NCI-H345 (cell line): Measurements from ENCODE around the gene LOXL3.
"Not testable (repeated sequence)": the region's sequence is repeated elsewhere in the genome, so short reads cannot be mapped to it uniquely, and the experiment has no call there.

Experiments
- DNase-seq: peaks from one replicate; lab custom pipeline; 2025; lab: John Stamatoyannopoulos, UW

The LOXL3 gene

DNA sequence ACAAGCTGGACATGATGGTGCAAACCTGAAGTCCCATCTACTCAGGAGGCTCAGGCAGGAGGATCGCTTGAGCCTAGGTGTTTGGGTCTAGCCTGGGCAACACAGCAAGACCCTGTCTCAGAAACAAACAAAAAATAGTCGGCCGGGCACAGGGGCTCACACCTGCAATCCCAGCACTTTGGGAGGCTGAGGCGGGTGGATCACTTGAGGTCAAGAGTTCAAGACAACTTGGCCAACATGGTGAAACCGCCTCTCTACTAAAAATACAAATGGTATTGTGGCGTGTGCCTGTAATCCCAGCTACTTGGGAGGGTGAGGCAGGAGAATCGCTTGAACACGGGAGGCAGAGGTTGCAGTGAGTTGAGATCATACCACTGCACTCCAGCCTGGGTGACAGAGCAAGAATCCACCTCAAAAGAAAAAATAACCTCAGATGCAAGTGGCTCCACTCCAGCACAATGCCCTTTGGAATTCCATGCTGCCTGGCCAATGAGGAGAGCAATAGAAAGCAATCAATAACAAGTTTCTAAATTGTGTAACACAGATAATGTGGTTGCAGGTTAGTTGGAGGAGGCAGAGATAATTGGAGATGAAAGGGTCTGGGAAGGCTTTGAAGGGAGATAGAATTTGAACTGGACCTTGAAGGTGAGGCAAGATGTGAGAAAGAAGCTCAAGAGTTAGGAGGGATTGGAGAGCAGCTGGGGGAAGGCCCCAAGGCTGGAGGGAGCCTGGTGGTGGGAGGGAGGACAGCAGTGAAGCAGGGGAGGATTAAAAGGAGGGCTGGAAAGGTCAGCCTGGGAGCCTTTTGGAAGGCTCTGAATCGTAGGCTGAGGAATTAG lies 64.9 kb downstream of the LOXL3 start:
- DNase-seq, result no peak

DNA sequence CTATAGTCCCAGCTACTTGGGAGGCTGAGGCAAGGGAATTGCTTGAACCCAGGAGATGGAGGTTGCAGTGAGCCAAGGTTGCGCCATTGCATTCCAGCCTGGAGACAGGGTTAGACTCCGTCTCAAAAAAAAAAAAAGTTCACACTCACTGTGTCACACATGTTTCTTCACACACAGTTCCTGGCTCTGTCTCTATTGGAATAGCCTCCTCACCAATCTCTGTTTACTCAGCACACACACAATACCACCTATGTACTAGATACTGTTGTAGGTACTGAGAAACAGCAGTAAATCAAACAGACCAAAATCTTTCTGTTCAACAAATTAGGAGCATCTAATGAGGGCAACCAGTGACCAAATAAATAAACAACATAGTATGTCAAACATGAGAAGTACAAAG lies 67.6 kb downstream of the LOXL3 start:
- no peak for DNase-seq

DNA sequence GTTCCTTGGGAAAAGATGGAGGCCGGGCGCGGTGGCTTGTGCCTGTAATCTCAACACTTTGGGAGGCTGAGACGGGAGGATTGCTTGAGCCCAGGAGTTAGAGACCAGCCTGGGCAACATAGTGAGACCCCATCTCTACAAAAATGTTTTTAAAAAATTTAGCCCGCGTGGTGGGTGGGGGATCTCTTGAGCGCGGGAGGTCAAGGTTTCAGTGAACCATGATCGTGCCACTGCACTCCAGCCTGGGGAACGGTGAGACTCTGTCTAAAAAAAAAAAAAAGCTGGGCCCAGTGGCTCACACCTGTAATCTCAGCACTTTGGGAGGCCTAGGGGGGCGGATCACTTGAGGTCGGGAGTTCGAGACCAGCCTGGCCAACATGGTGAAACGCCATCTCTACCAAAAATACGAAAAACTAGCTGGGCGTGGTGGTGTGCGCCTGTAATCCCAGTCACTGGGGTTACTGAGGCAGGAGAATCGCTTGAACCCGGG lies 70.0 kb downstream of the LOXL3 start:
- not testable (repeated sequence) for DNase-seq

DNA sequence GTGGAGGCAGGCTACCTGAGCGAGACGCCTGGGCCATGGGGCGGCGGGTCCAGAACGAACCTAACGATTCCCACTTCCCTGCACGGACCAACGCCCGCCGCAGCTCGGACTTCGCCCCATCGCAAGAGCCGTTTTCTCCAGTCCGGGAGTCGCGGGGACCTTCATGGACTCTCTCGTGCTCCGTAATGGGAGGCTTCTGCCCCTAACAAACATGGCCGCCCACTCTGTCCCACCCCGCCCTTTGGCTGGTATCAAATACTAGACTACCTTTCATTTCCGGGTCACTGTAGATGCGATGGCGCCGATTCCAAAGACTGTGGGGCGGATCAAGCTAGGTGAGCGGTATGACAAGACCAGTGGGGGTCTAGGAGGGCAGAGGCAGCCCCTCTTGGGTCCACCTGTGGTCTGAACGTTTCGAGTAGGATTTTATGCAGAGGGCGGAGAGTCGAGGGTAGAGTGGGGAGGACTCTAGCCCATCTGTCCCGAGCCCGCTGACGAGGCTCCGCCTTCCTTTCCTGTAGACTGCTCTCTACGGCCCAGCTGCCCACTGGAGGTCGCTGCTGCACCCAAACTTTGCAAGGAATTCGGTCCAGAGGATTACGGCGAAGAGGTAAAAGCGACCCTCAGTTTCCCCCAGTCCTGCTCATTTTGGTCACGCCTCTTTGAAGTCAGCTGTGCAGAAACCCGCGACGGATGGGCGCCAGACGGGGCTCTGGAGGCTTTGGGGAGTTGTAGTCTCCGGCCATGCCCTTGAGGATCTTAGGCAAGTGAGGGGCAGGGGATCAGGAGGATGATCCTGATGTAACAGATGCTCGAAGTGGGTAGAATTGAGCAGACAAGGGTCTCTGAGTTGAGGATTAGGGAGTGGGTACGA lies 70.7 kb downstream of the LOXL3 start, which contains the start of the genes CCDC142 and TTC31:
Gene CCDC142, minus strand, starts transcription at position 198 of the 874 bp plus-strand sequence. Its CDS starts 161 bp downstream, at position 37.
Gene TTC31, plus strand, starts transcription at position 281 of the 874 bp plus-strand sequence. Its CDS starts 15 bp downstream, at position 296.
- peak; percentile 94 for DNase-seq
